ENCODE measurements around the gene GALNT18. TPM values are rescaled to one million over a fixed set of nuclear protein-coding genes. Genes with fewer than 3 reads are reported as not detected.
A peak's percentile ranks its signal among the peaks of the same experiment; 100 is the strongest.

The GALNT18 gene
- total RNA-seq, 1 experiment from 2014 or later = 1.7 TPM

DNA sequence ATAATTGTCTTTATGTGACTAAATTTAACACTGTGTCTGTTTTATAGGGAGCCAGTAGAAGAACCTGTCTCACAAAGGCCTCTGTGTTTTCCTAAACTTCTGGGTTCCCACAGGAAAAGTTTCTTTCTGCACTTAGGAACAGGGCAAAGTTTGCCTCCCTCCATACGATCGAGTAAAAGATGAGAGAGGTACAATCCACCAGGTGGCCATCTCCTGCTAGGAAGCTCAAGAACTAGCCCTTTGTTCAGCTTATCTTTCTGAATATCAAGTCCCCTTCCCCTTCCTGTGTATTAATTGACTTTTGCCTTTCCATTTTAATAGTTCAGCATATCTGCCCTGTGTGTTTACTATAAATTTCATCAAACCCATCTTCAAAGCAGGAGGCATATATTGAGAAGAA, 286.8 kb downstream of the GALNT18 start:
- Histone ChIP-seq H3K23ac (ENCODE audit: insufficient read length, low read depth, low read length) (no peak overlapping the region), H3K4ac (ENCODE audit: low read depth, low read length) (no peak overlapping the region), H3K4me1 (ENCODE audit: insufficient read depth, low read length) (no peaks in the 10 kb centered on the region), H3K23me2 (ENCODE audit: insufficient read length, low read depth, low read length, poor library complexity, severe bottlenecking) (no peaks in the 10 kb centered on the region), H2AFZ (ENCODE audit: low read length) (no peak overlapping the region), H2BK20ac (ENCODE audit: low read depth, low read length, poor library complexity, severe bottlenecking) (no peak overlapping the region), H3T11ph (ENCODE audit: low read length) (no peak overlapping the region), H3K9me3 (ENCODE audit: control insufficient read depth, low read depth, low read length) (no peaks in the 10 kb centered on the region), H4K5ac (ENCODE audit: insufficient read length, low read depth, low read length) (no peak overlapping the region), H2BK15ac (ENCODE audit: low read depth, low read length) (no peak overlapping the region), H2AK5ac (ENCODE audit: insufficient read length, low read length) (no peak overlapping the region), H3K79me2 (ENCODE audit: insufficient read depth, low read length) (no peaks in the 10 kb centered on the region), H3K79me1 (ENCODE audit: insufficient read depth, low read depth, low read length, poor library complexity, severe bottlenecking) (no peaks in the 10 kb centered on the region), H2BK5ac (ENCODE audit: insufficient read length, low read length) (no peak overlapping the region), H3K14ac (ENCODE audit: insufficient read depth, low read length) (no peak overlapping the region), H4K91ac (ENCODE audit: insufficient read length, low read depth, low read length) (no peak overlapping the region), H2BK120ac (ENCODE audit: low read depth, low read length, poor library complexity, severe bottlenecking) (no peak overlapping the region), H4K8ac (replicated peaks; ENCODE audit: insufficient read length, low read depth, low read length) (no peak overlapping the region), H3K18ac (ENCODE audit: insufficient read length, low read depth, low read length) (no peak overlapping the region), H2BK12ac (ENCODE audit: insufficient read length, low read depth, low read length) (no peak overlapping the region), H3K56ac (ENCODE audit: insufficient read length, low read depth, low read length) (no peak overlapping the region), H3K4me2 (ENCODE audit: insufficient read depth, insufficient read length, low read length) (no peak overlapping the region), H3K27me3 (ENCODE audit: insufficient read depth, low read length) (no peaks in the 10 kb centered on the region), H3K9ac (ENCODE audit: extremely low read depth, insufficient read length, low read length) (no peak overlapping the region), H4K20me1 (ENCODE audit: control insufficient read depth, insufficient read depth, insufficient read length) (no peaks in the 10 kb centered on the region), H3K27ac (ENCODE audit: insufficient read length, low read depth, low read length) (no peak overlapping the region)
- no peak overlapping the region for H3K27ac Mint-ChIP-seq
- DNase-seq = no peak
- TF ChIP-seq, protein P1, sequence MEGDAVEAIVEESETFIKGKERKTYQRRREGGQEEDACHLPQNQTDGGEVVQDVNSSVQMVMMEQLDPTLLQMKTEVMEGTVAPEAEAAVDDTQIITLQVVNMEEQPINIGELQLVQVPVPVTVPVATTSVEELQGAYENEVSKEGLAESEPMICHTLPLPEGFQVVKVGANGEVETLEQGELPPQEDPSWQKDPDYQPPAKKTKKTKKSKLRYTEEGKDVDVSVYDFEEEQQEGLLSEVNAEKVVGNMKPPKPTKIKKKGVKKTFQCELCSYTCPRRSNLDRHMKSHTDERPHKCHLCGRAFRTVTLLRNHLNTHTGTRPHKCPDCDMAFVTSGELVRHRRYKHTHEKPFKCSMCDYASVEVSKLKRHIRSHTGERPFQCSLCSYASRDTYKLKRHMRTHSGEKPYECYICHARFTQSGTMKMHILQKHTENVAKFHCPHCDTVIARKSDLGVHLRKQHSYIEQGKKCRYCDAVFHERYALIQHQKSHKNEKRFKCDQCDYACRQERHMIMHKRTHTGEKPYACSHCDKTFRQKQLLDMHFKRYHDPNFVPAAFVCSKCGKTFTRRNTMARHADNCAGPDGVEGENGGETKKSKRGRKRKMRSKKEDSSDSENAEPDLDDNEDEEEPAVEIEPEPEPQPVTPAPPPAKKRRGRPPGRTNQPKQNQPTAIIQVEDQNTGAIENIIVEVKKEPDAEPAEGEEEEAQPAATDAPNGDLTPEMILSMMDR (conservative IDR thresholded peaks at IDR 0.05) = peak; percentile 35; the same call in 2 of the 3 replicates
- no peaks in the 10 kb centered on the region for H3K36me3 Mint-ChIP-seq (ENCODE audit: insufficient read depth in 1 of 3, low read depth in 3 of 3)
- H3K9me3 Mint-ChIP-seq = no peaks in the 10 kb centered on the region
- H3K27me3 Mint-ChIP-seq (ENCODE audit: low read depth) = peaks cover 2% of the 10 kb centered on the region
- peaks cover 11 to 23% of the 10 kb centered on the region in 2 experiments; a peak in 3 of 4 replicates for H3K4me1 Mint-ChIP-seq
- WGBS (ENCODE audit: extremely low coverage, insufficient read length, low lambda C conversion rate) = no CpG with 5 or more reads among the region's 2 CpGs
- no peak overlapping the region for H3K4me3 Mint-ChIP-seq
